Adrenal gland (tissue), 5 donors: Measurements from ENCODE around the gene SHMT2.

Experiments
- CTCF ChIP-seq, 6 experiments: fragments of 450-650 bp in 4 of 6; fragments of 200-600 bp in 2 of 6; sonication (generic) in 1 of 6; IDR thresholded peaks; 1 replicate in 5 of 6; 2 replicates in 1 of 6; pipeline versions ENCODE4 v1.5.1 to v1.8.0; 2016 to 2021; ENCODE audit warnings: antibody characterized with exemption in 6 of 6, mild to moderate bottlenecking in 2 of 6, moderate library complexity in 1 of 6
- POLR2A ChIP-seq, 2 donors: fragments of 450-650 bp; IDR thresholded peaks; one replicate each; pipeline ENCODE4 v1.6.1; 2017; ENCODE audit warnings: antibody characterized with exemption in 2 of 2, mild to moderate bottlenecking in 2 of 2, moderate library complexity in 1 of 2
- donor health status: DM: no; HTN: no; CAD: no.

DNA sequence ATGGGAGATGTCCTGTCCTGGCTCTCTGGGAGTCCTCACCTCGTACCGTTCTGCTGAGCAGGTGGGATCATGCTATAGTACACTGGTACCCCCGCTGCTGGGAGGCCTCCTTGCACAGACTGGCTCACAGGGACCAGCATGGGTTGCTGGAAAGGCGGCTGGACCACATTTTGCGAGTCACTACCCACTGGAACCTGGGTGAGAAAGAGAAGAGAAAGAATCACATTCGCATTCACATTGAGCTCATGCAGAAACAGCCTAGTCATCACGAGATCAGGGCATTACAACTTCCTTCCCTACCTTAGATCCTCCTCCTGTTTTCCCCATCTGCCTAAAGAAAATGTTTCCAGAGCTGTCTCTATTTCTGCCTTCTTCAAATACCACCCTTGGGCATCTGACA is 38.8 kb downstream of the SHMT2 start:
- no peak for TF ChIP-seq CTCF (IDR thresholded peaks at IDR 0.05)
- no peak for TF ChIP-seq POLR2A (IDR thresholded peaks at IDR 0.05)
